GM19328 (cell line): ENCODE results near the gene FTO.

Experiments used
- ATAC-seq: cut with Tn5 transposase; IDR thresholded peaks from one replicate; pipeline ENCODE4 v1.9.1; 2021; ENCODE audit warnings: mild to moderate bottlenecking, moderate library complexity; ENCODE audit not compliant: unreplicated experiment

Gene FTO

GRCh38 chr16:53892155-53892554, 188.2 kb downstream of the FTO start:
- no peak for ATAC-seq

GRCh38 chr16:53893731-53894435, 189.9 kb downstream of the FTO start:
- no peak for ATAC-seq

DNA sequence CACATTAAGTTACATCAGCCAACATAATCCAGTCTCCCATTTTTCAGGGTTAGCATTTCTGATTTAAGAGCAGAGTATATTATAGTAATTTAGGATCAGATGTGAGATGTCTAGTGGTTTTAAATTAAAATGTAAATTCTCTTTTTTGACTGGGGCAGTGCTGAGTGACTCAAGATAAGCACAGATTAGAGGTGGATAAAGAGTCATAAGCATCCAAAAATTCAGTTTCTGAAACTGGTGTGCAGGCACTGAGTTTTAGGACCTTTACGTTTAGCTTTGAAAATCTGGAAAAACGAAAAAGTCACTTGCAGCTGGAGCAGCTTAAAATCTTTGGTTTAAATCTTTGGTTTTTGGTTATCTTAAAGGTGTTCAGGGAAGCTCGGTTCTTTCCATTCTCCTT, 190.7 kb downstream of the FTO start:
- ATAC-seq = no peak

DNA sequence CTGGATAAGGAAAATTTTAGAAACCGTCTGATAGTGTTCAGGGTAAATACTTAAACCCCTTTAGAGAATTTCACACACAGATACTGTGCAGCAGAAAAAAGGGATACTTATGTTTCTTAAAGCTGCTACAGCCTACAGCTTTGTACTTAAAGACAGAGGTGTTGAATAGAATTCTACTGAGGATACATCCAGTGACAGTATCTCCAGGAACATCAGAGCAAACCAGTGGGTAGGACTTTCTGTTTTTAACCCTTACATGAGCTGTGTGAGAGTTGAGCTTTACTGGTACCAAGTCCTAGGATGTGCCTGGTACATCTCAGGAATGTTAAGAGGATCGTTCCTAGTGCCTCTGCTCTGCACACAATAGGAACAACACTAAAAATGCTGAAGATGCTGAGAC, 191.5 kb downstream of the FTO start:
- ATAC-seq = no peak

DNA sequence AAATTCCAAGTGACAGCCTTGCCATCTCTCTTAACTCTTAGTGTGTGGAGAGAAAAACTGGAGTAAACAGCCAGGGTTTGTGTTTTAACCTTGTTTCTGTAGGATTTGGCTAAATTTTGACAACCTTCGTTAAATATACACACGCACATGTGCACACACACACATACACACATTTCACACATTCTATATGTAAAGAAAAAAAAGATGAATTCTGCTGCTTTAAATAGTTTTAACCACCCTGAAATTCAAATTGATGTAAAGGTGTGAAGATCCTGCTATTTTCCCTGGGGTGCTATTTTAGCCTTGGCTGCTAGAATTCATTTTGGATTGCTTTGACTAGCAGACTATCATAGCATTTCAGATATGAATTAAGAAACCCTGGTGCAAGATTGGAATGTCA, 191.9 kb downstream of the FTO start:
- ATAC-seq = no peak

DNA sequence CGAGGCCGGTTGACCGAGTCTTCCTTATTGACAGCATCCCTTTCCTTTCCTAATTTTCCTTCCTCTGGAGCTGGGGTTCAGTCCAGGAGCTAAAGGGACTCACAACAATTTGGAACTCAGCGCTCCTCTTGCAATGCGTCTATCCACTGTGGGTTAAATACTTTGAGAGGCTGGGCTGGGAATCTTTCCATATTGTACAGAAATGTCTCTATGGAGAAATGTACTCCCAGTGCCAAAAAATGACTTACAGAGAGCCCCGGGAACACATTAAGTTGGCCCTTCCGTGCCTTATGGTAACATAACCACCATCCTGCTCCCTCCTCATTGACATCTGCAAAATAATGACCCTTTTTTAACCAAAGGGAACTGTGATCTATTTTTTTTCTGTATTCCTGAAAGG, 192.8 kb downstream of the FTO start:
- no peak for ATAC-seq

DNA sequence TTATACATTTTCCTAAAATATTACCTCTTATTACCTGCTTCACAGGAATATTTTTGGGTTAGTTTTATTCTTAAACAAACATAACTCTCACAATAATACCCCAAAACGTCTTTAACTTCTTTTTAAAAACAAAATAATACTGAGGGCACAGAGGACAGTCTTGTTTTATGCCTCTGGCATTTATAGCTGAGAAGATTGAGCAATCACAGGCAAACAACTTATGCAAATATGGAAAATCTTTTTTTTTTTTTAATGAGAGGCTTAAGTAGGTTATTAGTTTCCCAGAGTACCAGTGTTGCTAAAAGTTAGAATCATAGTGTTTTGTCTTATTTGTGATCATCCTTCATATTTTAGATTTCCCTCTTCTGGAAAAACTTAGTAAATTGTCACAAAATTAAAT, 195.0 kb downstream of the FTO start:
- ATAC-seq = no peak

- ATAC-seq = no peak
These were observed 195.5 kb downstream of the FTO start for GRCh38 chr16:53899431-53899830.

DNA sequence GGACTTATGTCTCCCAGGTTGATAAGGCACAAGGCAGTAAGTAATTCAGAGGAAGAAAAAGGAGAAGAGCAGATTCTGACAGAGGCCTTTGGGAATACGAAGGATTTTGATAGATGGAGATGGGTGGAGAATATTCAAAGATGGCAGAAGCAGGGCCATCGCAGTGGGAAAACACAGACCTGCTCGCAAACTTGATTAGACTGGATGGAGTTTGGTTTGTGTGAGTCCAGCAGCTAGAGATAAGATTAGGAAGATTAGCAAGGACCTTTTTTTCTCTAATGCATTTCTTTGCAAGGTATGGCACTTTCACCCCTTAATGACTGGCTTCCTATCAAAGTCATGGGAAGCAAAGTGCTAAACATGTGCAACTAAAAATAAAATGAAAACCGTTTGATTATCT, 196.7 kb downstream of the FTO start:
- no peak for ATAC-seq

- no peak for ATAC-seq
These were observed 197.5 kb downstream of the FTO start for GRCh38 chr16:53901408-53901807.

GRCh38 chr16:53904533-53904932, 200.6 kb downstream of the FTO start:
- ATAC-seq = no peak

GRCh38 chr16:53905028-53905427, 201.1 kb downstream of the FTO start:
- ATAC-seq = no peak

DNA sequence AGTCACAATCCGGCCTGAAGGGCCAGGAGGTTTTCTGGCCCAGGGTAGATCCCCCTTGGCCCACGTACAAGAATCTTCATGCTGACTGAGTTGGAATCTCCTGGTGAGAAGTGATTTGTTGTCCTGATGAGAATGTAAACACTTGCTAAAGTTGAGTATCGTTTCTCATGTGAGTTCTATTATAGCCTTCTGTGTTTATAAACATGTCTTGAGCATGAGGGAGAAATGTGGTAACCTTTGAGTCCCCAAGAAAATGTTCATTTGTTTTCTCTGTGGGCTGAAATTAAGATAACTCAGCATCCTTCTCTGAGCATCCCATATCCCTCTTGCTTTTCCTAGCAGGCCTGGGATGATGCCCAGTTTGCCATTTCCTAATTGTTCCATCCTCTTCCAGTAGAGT, 204.8 kb downstream of the FTO start:
- no peak for ATAC-seq

- ATAC-seq = no peak
These were observed 207.0 kb downstream of the FTO start for GRCh38 chr16:53910990-53911389.

DNA sequence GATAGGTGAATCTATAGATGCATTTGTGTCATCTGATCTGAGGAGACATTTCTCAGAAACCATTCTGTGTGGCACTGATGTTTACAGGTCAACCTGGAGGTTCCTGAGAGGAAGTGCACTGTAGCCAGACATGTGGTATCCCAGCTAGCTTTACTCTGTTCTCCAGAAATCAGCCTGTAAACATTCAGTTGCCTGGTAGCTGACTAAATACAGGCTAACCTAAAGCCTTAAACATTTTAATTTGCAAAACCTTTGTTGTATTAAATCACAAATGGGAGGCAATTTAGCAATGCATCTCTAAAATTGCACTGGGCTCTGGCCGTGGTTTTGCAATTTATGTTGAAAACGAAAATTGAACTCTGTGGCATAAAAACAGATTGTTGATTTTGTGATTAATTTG, 207.6 kb downstream of the FTO start:
- ATAC-seq = no peak

DNA sequence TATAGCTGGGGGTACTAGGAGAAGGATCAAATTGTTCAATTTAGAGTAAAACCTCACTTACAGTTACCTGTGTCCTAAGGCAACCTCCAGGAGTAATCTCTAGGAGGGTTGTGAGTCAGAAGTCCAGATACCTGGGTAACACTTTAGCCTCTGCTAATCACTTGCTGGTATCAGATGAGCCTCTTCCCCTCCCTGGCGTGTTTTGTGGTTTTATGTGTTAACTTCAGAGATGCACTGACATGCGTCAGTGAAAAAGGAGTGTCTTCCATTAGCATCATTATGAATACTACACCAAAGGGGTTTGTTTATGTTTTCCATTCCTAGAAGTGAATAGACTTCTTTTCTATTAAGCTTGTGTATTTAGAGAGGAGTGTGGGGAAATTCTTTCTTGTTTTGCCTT, 208.2 kb downstream of the FTO start:
- no peak for ATAC-seq

DNA sequence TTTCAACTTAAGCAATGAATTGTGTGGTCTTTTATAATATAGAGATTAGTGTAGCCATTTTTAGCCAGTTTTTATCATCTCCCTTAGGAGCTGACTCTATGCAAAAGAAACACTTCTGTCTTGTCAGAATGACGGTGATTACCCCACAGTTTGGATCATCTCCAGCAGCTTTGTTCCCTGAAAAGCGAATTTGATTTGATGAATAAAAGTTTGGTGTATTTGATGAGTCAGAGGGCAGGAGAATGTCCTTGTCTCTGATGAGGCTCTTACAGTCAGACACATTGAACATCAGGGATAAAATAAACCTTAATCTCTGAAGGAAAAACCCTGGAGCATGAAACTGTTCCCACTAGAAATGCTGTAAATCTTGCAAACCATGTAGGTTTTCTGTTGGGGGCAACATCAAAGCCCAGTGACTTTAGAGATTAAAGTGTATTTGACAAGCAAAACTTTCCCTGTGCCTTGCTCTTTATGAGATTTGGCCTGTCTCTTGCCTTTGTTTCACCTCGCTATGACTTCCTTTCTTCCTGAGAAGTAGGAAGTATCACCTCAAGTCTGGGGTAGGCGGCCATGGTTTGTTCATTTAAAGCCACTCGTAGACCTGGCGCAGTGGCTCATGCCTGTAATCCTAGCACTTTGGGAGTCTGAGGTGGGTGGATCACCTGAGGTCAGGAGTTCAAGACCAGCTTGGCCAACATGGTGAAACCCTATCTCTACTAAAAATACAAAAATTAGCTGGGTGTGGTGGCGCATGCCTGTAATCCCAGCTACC, 209.3 kb downstream of the FTO start:
- no peak for ATAC-seq

- ATAC-seq = no peak
These were observed 210.0 kb downstream of the FTO start for GRCh38 chr16:53913920-53914319.

DNA sequence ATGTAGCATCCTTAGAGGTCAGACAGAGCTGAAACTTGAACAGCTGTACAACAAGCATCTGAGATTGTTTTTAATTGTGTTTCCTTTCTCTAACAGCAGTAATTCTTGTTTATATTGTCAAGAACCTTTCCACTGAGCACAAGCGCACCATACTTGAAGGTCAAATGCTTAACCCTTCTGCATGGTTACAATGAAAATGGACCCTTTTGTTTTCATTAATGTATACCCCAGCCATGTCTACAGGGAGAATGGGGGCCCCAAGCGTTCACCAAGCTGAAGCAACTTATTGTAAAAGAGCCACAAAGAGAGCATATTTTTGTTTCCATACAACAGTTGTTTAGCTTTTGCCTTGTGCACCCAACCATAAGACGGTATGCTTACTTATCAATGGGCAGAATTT, 210.8 kb downstream of the FTO start:
- ATAC-seq = no peak

- ATAC-seq = no peak
These were observed 211.7 kb downstream of the FTO start for GRCh38 chr16:53915452-53916160.

DNA sequence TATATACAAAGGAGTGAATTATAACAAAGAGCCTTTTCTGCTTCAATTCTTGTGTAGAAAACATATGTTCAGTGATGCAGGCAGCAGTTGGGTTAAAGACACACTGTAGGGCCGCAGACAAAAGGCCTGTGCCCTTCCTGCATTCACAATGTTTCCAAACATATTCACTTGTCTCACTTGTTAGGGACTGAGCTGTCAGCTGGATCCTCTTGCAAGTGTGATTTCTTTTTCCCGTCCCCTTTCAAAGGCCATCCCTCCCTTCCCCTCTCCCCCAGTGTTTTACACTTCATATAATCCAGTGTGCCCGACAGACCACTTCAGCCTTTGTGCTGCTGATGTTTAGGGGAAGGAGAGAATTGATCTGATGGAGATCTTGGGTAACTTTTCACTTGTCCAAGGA, 217.0 kb downstream of the FTO start:
- no peak for ATAC-seq
